ENCODE data around the gene RPF1.
"Not testable (repeated sequence)": the region's sequence is repeated elsewhere in the genome, so short reads cannot be mapped to it uniquely, and the experiment has no call there.

Gene RPF1

DNA sequence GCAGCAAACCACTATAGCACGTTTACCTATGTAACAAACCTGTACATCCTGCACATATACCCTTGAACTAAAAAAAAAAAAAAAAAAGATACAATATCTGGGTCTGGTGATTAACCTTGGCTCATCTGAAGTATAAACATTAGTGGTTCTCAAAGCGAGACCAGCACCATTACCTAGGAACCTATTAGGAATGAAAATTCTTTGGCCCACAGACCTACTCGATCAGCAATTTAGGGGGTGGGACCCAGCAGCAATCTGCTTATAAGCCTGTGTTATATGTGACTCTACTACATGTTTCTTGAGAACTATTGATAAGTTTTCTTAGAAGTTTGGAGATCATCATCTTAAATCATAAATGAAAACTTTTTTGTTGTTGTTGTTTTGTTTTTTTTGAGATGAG lies 17.4 kb downstream of the RPF1 start:
- DNase-seq: no peak

DNA sequence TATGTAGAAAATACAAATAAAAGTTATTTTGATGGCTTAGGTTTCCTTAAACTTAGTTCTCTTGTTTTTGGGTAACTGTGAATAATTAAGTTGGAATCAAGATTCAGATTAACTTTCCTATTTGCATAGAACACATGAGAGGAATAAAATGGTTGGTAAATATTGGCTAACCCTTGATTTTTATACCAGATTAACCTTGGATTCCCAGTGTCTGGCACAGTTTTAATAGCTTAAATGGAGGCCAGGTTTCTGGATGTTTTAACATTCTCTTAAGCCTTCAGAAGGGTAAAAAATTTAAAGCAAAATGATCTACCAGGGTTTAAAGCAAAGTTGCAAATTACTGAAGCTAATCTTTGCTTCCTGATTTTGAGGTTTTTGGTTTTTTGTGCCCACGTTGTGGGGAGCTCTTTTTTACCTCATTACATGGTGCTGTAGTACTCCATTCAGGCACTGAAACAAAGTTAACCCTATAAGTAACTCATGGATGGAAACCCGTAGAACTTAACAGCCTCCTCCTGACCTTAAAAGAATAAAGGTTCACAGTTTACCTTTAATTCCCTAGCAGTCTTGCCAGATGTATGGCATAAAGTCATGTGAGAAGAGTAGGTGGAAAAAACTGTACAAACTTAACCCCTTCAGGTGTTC lies 18.7 kb downstream of the RPF1 start:
- no peak for DNase-seq

DNA sequence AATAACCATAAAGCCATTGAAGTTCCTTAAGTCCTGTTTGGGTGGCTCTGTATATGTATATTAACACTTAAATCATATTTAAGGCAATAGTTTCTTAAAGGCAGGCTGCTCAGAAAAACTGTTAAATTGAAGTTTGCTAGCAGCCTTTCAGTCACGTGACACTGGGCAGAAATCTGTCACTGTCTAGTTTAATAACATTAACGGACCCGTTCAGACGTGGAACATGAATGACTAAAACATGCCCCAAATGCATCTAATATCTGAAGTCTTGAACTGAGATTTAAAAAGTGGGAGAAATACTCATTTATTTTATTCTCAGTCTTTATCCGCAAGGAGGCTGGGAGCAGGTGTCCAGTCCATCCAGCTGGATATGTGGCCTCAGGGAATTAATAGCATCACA lies 23.9 kb downstream of the RPF1 start:
- no peak for DNase-seq

DNA sequence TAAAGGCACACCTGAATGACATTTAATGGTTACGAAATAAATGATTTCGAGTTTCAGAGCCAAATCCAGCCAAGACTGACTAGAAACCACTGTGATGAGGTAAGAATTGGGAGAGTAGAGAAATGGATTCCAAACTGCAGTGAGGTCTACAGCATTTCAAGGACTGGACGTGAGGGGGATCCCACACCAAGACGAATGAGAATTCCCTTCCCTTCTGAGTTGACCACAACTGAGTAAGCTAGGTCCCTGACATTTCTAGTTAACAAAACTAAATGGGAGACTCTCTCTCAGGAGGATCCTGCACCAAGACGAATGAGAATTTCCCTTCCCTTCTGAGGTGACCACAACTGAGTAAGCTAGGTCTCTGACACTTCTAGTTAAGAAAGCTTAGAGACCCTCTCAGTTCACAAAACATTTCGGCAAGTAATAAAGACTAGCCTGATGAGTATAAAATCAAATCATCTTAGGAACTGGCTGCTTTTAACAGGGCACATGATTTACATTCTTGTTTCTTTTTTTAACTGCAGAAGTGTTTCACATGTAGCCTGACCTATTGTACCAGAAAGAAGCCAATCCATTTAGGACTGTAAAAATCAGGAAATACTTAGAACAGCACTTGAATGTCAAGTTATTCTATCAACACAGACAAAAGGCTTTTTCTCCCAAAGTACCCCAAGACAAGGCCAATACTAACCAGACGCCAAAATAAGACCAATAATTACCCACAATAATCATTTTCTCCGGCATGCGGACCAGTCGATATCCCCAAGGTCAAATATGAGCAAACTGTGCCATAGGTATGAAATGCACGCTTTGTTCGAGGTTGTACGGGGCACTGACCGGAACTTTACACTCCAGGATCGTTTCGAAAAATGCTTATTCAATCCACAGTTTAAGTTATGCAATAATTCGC lies 25.8 kb downstream of the RPF1 start:
- no peak for DNase-seq

DNA sequence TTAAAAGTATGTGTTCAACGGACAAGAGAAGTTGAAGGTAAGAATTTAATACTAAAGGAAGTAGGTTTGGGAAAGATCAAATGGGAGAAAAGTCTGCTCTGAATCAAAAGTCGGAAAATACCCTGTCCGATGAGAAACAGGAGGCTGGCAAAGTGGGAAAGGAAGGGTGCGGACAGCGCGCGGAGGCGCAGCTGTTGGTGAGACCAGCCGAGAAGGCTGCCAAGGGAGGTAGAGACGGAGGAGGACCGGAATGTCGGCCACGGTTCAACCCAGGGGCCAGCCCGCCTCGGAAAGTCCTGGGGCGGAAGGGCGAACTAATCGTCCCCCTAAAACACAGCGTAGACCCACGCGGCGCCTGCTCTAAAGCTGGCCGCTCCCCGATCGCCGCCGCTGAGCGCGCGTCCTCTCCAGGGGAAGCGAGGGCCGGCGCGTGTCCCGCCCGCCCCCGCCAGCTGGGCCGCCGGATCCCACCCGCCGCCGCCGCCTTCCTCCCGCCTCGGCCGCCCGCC lies 26.5 kb downstream of the RPF1 start:
- DNase-seq: peak; percentile 69

DNA sequence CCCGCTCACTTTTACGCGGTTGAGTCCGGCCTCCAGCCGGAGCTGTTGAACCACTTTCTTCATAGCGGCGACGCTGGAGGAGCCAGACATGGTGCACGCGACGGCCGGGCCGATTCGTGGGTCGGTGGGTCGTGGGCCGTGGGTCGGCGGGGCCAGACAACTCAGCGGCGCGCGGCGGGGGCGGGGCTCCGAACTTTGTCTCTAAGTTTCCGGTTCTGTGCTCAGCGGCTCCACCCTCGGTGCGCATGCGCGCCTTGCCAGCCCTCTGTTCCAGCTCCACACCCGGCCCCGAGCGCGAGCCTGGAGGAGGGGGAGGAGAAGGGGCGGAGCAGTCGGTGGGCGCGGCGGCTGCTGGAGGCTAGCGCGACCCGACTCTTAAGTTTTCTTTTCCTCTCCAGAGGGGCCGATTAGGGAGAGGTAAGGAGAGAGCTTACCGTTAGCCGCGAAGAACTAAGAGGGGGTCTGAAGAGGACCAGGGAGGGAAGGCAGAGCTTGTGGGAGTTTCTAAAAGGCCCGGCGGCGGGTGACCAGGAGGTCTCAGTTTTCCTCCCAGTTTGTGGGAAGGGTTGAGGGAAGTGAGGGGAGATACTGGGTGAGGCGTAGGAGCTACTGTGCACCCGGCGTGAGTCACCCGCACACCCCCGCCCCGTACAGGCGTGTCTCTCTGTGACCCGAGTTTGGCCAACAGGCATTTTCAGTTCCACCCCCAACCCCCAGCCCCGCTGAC lies 27.1 kb downstream of the RPF1 start, which contains the start of the genes GNG5 and SPATA1:
TSS of gene GNG5 (minus strand) at position 580 of the 727 bp plus-strand sequence. CDS start at position 90, 490 bp downstream.
TSS of gene SPATA1 (plus strand) at position 385 of the 727 bp plus-strand sequence. CDS start 9,974 bp downstream, outside the sequence.
- DNase-seq: peak; percentile 94

DNA sequence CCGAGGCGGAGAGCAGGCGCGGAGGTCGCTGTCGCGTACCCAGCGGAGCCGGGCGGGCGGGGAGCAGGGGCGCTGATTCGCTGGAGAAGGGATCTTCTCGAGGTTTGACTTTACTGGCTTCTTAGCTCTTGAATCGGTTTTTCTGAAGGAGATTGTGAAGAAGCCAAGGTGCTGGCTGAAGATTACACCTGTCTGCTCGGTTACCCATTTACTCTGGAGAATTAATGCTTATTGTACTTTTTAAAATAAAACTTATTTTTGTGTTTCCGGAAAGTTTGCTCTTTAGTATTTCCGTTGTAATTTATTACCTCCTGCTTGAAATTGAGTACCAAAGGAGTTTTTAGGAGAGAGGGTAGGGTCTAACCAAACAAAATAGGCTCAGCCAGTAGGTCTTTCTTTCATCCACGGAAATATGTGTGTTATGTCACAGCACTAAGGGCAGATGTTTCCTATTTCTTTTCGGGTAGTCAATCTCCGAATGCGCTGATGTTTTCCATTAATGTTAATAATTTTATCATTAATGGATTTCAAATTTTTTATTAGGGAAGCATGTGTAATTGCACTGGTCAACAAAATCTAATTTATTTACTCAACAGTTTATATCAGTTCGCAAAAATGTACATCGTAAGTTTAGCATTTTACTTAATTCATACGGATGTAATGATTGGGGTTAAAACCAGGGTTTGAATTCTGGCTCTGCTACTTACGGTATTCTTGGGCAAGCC lies 27.8 kb downstream of the RPF1 start:
- DNase-seq: no peak

DNA sequence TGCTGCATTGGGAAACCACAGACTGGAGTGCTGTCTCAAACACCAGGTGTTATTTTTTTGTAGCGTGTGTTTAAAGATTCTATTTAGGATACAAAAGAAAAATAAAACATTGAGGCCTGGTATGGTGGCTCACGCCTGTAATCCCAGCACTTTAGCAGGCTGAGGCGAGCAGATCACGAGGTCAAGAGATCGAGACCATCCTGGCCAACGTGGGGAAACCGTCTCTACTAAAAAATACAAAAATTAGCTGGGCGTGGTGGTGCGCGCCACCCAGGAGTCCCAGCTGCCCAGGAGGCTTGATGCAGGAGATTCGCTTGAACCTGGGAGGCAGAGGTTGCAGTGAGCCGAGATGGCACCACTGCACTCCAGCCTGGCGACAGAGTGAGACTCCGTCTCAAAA lies 28.8 kb downstream of the RPF1 start:
- not testable (repeated sequence) for DNase-seq

DNA sequence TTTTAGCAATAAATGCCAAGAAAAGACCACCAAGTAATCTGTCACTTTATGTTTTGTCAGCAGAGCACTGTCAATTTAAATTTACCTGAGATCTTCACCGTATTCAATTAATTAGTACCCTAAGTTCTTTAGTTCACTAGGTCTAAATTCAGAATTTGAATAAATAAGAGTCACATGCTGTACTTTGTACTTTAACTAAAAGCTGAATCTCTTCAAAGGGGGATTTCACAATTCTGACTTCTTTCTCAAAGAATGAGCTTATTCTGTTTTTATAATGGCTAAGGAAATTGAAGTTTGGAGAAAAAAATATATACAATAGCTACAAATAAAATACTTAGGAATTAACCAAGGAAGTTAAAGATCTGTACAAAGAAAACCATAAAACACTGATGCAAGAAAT lies 29.4 kb downstream of the RPF1 start:
- no peak for DNase-seq

DNA sequence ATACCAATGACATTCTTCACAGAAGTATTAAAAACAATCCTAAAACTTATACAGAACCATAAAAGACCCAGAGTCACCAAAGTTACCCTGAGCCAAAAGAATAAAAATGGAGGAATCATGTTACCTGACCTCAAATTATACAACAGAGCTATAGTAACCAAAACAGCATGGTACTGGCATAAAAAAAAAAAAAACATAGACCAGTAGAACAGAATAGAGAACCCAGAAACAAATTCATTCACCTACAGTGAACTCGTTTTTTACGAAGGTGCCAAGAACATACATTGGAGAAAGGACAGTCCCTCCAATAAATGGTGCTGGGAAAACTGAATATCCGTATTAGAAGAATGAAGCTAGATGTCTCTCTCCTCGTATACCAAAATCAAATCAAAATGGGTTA lies 30.0 kb downstream of the RPF1 start:
- no peak for DNase-seq

DNA sequence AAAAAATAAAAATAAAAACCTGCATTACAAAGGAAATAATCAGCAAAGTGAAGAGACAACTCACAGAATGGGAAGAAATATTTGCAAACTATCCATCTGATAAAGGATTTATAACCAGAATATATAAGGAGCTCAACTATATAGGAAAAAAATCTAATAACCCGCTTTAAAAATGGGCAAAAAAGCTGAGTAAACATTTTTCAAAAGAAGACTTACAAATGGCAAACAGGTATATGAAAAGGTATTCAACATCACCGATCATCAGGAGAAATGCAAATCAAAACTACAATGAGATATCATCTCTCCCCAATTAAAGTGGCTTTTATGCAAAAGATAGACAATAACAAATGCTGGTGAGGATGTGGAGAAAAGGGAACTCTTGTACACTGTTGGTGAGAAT lies 31.1 kb downstream of the RPF1 start:
- DNase-seq: no peak

DNA sequence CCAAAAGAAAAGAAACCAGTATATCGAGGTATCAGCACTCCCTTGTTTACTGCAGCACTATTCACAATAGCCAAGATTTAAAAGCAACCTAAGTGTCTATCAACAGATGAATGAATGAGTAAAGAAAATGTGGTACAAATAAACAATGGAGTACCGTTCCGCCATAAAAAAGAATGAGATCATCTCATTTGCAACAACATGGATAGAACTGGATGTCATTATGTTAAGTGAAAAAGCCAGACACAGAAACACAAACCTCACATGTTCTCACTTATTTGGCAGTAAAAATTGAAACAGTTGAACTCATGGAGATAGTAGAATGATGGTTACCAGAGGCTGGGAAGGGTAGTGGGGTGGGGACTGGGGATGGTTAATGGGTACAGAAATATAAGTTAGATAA lies 31.6 kb downstream of the RPF1 start:
- DNase-seq: no peak

DNA sequence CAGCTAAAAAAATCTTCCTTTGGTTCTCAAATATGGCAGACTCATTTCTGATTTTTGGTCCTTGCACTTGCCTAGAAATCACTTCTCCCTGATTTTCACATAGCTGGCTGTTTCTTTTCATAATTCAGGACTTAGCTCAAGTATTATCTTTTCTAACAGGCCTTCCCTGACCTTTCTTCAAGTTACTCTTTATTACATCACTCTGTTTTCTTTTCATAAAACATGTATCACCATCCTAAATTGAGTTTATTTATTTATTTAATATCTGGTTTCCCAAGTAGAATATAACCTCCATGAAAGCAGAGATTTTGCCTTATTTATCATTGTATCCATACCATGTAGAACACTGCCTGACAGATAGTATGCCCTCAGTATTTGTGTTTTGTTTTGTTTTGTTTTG lies 45.5 kb downstream of the RPF1 start:
- no peak for DNase-seq

DNA sequence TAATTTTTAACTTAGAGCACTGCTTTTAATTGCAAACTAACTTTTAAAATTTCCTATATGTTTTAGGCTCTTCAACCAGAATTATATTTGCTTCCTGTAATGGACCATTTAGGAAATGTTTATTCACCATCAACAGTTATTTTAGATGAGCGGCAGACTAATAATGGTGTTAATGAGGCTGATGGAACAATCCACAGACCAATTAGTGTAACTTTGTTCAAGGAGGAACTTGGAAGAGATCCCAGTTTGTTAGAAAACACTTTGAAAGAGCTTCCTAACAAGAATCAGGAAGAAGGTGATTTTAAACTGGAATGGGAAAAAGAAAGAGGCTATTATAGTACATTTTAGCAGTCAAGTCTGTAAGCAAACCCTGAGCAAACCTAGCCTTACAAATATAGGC lies 46.7 kb downstream of the RPF1 start:
- DNase-seq: no peak

DNA sequence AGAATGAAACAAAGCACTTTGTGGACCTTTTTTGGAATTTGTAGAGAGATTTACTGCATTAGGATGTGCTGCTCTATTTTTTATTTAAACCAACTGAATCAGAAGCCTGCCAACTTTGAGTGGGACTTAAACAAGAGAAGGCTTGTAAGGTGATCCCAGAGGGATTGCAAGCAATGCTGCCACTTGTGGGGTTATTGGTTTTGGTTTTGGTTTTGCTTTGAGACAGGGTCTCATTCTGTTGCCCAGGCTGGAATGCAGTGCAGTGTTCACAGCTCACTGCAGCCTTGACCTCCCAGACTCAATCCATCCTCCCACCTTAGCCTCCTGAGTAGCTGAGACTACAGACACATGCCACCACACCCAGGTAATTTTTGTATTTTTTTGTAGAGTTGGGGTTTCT lies 59.5 kb downstream of the RPF1 start:
- DNase-seq: no peak

DNA sequence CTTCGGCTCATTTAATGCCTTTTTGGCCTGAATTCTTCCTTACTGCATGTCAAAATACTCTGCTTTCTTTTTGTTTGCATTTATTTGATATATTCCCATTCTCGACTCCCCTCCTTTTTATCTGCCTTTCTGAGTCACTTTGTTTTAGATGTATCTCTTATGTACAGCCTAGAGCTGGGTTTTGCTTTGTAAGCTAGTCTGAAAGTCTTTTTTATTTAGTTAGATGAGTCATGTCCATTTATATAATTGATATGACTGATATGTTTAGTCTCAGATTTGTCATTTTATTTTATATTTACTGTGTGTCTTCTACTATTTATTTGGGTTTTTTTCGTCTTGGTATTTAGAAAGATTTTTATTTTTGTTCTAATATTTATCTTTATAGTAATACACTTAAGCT lies 60.9 kb downstream of the RPF1 start:
- DNase-seq: no peak

DNA sequence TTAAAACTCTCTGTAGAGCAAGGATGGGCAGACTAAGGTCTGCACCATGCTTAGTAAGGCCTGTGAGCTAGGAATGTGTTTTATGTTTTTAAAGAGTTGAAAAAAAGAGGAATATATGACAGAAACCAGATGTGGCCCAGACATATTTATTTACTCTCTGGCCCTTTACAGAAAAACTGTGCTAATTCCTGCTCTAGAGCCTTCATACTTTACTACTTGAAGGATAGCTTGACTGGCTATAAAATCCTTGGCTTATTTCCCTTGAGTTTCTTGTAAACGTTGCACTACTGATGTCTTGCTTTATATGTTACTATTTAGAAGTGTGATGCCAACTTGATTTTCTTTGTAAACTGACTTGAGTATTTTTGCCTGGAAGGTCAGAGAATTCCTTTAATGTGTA lies 61.7 kb downstream of the RPF1 start:
- DNase-seq: no peak

DNA sequence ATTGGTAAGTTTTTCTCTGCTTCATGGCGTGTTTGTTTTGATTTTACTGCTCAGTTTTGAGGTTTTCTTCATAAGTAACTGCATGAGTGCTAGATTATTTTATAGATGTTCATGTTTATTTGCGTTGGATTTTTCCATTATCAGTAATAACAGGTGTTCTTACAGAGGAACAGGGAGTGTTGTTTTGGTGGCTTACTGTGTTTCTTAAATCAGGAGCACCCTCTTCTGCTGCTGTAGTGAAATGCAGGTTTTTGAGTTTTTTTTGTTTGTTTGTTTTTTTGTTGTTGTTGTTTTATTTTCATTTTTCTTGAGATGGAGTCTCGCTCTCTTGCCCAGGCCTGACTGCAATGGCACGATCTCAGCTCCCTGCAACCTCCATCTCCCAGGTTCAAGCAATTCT lies 62.6 kb downstream of the RPF1 start:
- no peak for DNase-seq
